GM23338 (cell line): ENCODE results near the gene TMEM150A. TPM values are rescaled to one million over a fixed set of nuclear protein-coding genes. Genes with fewer than 3 reads are reported as not detected.

ENCODE experiments used
- ATAC-seq: fragments of 200-7000 bp; cut with Tn5 transposase; 3 replicates; pipeline ENCODE4 v1.9.1; 2020
- DNase-seq: peaks from one replicate; pipeline ENCODE4 v3.0.0-alpha.2; 2015; ENCODE audit warnings: low spot score
- H2AFZ ChIP-seq: fragments of 200-600 bp; sonication (generic); 2 replicates; pipeline ENCODE4 v1.8.0; 2016; ENCODE audit warnings: antibody characterized with exemption, mild to moderate bottlenecking, moderate library complexity
- H3F3A ChIP-seq: fragments of 200-600 bp; sonication (generic); replicated peaks from 2 replicates; pipeline ENCODE4 v1.8.0; 2017; ENCODE audit warnings: antibody characterized with exemption, mixed run types, low read depth
- H3K27ac ChIP-seq: fragments of 200-600 bp; sonication (generic); 2 replicates; pipeline ENCODE4 v1.6.1; 2016; ENCODE audit warnings: low read depth
- H3K27me3 ChIP-seq: fragments of 200-600 bp; sonication (generic); 2 replicates; pipeline ENCODE4 v1.8.0; 2016; ENCODE audit warnings: mild to moderate bottlenecking, mixed run types, moderate library complexity; ENCODE audit not compliant: insufficient read depth
- H3K36me3 ChIP-seq: fragments of 200-600 bp; sonication (generic); 2 replicates; pipeline ENCODE4 v1.8.0; 2016; ENCODE audit warnings: mild to moderate bottlenecking; ENCODE audit not compliant: insufficient read depth
- H3K4me1 ChIP-seq: fragments of 200-600 bp; sonication (generic); 2 replicates; pipeline ENCODE4 v1.8.0; 2016; ENCODE audit warnings: mild to moderate bottlenecking, moderate library complexity; ENCODE audit not compliant: insufficient read depth
- H3K4me2 ChIP-seq: fragments of 200-600 bp; sonication (generic); 2 replicates; pipeline ENCODE4 v1.7.1; 2017; ENCODE audit warnings: mixed run types
- H3K4me3 ChIP-seq: fragments of 200-600 bp; sonication (generic); 2 replicates; pipeline ENCODE4 v1.6.1; 2016; ENCODE audit warnings: mixed run types
- H3K79me2 ChIP-seq: fragments of 200-600 bp; sonication (generic); replicated peaks from 2 replicates; pipeline ENCODE4 v1.8.0; 2017; ENCODE audit warnings: mild to moderate bottlenecking; ENCODE audit not compliant: insufficient read depth
- H3K9me2 ChIP-seq: fragments of 200-600 bp; sonication (generic); 2 replicates; pipeline ENCODE4 v1.8.0; 2017; ENCODE audit not compliant: insufficient read depth
- H4K20me1 ChIP-seq: fragments of 200-600 bp; sonication (generic); replicated peaks from 2 replicates; pipeline ENCODE4 v1.8.0; 2017; ENCODE audit warnings: mild to moderate bottlenecking; ENCODE audit not compliant: insufficient read depth
- H3K27ac Mint-ChIP-seq: 2 replicates; pipeline ENCODE4 v1.8.0; 2020; ENCODE audit warnings: inconsistent platforms, mild to moderate bottlenecking, moderate library complexity, mixed read lengths
- H3K27me3 Mint-ChIP-seq: 3 replicates; pipeline ENCODE4 v1.8.0; 2022; ENCODE audit warnings: low read depth, mild to moderate bottlenecking, moderate library complexity, mixed read lengths, inconsistent platforms; ENCODE audit not compliant: insufficient read depth, poor library complexity
- H3K36me3 Mint-ChIP-seq: 3 replicates; pipeline ENCODE4 v1.8.0; 2021; ENCODE audit warnings: low read depth, mild to moderate bottlenecking, inconsistent platforms, moderate library complexity, mixed read lengths
- H3K4me1 Mint-ChIP-seq: 3 replicates; pipeline ENCODE4 v1.8.0; 2020; ENCODE audit warnings: mild to moderate bottlenecking, inconsistent platforms, mixed read lengths
- H3K4me3 Mint-ChIP-seq: 3 replicates; pipeline ENCODE4 v1.8.0; 2021; ENCODE audit warnings: moderate library complexity, mild to moderate bottlenecking, inconsistent platforms, mixed read lengths
- H3K9me3 Mint-ChIP-seq: 3 replicates; pipeline ENCODE4 v1.8.0; 2020; ENCODE audit warnings: moderate library complexity, mild to moderate bottlenecking, inconsistent platforms, mixed read lengths
- CREB1 ChIP-seq: fragments of 250-450 bp; sonication (Bioruptor Pico); IDR thresholded peaks from 2 replicates; pipeline ENCODE4 v1.5.0; 2020; ENCODE audit warnings: low read depth, mild to moderate bottlenecking, moderate library complexity
- ETS1 ChIP-seq: IDR thresholded peaks from 2 replicates; pipeline ENCODE4 v1.6.1; 2016; ENCODE audit warnings: antibody characterized with exemption
- EZH2 ChIP-seq: fragments of 200-600 bp; sonication (generic); IDR thresholded peaks from one replicate; pipeline ENCODE4 v1.8.0; 2017; ENCODE audit warnings: antibody characterized with exemption, mild to moderate bottlenecking, low read depth; ENCODE audit not compliant: unreplicated experiment
- EZH2phosphoT487 ChIP-seq: fragments of 200-600 bp; sonication (generic); IDR thresholded peaks from one replicate; pipeline ENCODE4 v1.8.1; 2018; ENCODE audit warnings: antibody characterized with exemption; ENCODE audit not compliant: unreplicated experiment
- JUNB ChIP-seq: IDR thresholded peaks from one replicate; pipeline ENCODE4 v1.6.1; 2016; ENCODE audit warnings: antibody characterized with exemption; ENCODE audit not compliant: unreplicated experiment
- ZNF331 ChIP-seq: fragments of 250-450 bp; sonication (Bioruptor Pico); IDR thresholded peaks from 2 replicates; pipeline ENCODE4 v1.5.0; 2020; ENCODE audit warnings: low read depth, mild to moderate bottlenecking, moderate library complexity
- ZNF462 ChIP-seq: fragments of 250-450 bp; sonication (Bioruptor Pico); IDR thresholded peaks from 2 replicates; pipeline ENCODE4 v1.5.0; 2020; ENCODE audit warnings: mild to moderate bottlenecking, moderate library complexity
- polyA plus RNA-seq: library from polyadenylated mRNA; unstranded; fragments of >200 nt; fragmentation: Nextera tagmentation; extraction: Ambion mirVana; gene quantifications from 2 replicates; pipeline ENCODE4 v1.2.1, GENCODE V29; 2016
- total RNA-seq: library from RNA; depleted of rRNA; stranded (reverse); fragments of >200 nt; shearing (Covaris generic); gene quantifications from 2 replicates; pipeline ENCODE4 v1.2.3, GENCODE V29; 2014

The TMEM150A gene
- total and polyA plus RNA-seq, 2 experiments from 2014 or later, result 16.4 to 27.9 TPM

GRCh38 chr2:85564144-85564563 is 38.3 kb downstream of the TMEM150A start (continued):
- no peak for TF ChIP-seq ZNF462 (CRISPR knock-in tag)
- no peak for TF ChIP-seq EZH2
- no peak for TF ChIP-seq CREB1 (CRISPR knock-in tag)
- no peak for TF ChIP-seq ZNF331
- no peak for TF ChIP-seq ETS1
- no peak for TF ChIP-seq EZH2phosphoT487

GRCh38 chr2:85561280-85562212 is 41.0 kb downstream of the TMEM150A start, which contains the start of gene GGCX:
Gene GGCX (minus strand): TSS chr2:85561493. CDS start chr2:85561428, 65 bp downstream.
- Mint-ChIP-seq H3K4me3 (peak within 1 kb of the TSS; percentile 96), H3K27me3 (peaks cover 3% of the 10 kb centered on the region), H3K27ac (peak within 1 kb of the TSS; percentile 99), H3K9me3 (no peaks in the 10 kb centered on the region; the same call in 2 of the 3 replicates), H3K36me3 (peaks cover 12% of the 10 kb centered on the region; the same call in 2 of the 3 replicates), H3K4me1 (peaks cover 7% of the 10 kb centered on the region; the same call in 2 of the 3 replicates)
- Histone ChIP-seq H3K4me3 (peak within 1 kb of the TSS; percentile 83), H3K9me2 (no peaks in the 10 kb centered on the region), H3K4me2 (peak within 1 kb of the TSS; percentile 93), H3K27ac (peak within 1 kb of the TSS; percentile 92), H3K27me3 (no peaks in the 10 kb centered on the region), H4K20me1 (peaks cover 6% of the 10 kb centered on the region; the same call in 1 of the 2 replicates), H3F3A (no peaks in the 10 kb centered on the region; the same call in none of the 2 replicates), H3K4me1 (peaks cover 8% of the 10 kb centered on the region; the same call in 1 of the 2 replicates), H3K36me3 (peaks cover 9% of the 10 kb centered on the region), H2AFZ (peak within 1 kb of the TSS; percentile 82), H3K79me2 (peaks cover 31% of the 10 kb centered on the region)
- ATAC-seq, result peak; percentile 97
- peak; percentile 99 for DNase-seq
- TF ChIP-seq JUNB (peak; percentile 59), ETS1 (peak; percentile 88)
